NCI-H146 (cell line): ENCODE measurements around the gene KCNMB1.

Experiments
- DNase-seq: peaks from one replicate; lab custom pipeline; 2025; lab: John Stamatoyannopoulos, UW

KCNMB1 gene

DNA sequence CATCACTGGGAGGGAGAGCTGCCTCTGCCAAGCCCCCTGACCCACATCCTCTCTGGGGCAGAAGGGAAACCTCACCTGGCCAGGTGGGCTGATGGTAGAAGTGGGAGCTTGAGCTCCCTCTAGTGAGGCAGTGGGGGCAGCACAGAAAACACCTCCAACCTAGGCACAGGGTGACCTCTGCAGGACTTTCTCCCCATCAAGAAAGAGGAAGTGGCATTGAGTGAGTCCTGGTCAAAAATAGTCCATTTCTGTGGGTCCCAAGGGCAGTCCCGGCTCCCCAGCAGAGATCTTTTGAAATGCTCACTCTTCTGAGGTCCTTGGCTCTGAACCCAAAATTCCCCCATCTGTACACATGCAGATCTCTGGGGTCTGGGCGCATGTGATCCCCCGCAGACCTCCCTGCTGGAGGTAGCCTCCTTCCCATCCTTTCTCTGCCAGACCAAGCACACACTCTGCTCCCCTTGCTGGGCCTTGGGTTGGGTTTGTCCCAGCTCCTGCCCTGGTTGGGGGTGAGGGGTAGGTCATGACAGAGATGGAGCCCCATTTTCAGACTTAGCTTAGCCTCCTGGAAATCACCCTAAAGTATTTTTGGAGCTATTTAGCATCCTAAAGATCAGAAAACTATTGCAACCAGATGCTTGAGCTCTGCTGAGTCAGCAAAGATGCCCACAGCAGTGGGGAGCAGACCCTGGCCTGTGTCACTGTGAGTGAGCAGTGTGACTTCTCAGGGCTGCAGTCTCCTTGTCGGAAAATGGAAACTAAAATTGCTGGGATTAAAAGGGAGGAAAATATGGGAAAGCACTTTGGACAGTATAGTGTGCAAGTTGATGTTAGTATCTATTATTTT is 50.0 kb downstream of the KCNMB1 start:
- DNase-seq = no peak

DNA sequence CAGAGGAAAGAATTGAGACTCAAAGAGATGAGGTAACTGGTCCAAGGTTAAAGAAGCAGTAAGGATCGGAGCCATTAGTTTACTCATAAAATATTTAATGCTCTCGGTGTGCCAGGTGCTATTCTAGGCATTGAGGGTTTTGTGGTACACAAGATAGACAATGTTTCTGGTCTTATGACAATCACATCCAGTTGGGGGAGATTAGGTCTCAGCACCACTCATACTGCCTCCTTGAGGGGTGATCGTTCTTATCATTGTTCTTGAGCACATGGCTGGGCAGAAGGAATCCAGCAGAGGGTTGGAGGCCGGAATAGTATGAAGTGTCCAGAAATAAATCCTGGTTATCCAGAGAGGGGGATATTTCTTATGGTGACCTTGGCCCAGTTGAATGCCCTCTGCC is 50.9 kb downstream of the KCNMB1 start:
- no peak for DNase-seq

DNA sequence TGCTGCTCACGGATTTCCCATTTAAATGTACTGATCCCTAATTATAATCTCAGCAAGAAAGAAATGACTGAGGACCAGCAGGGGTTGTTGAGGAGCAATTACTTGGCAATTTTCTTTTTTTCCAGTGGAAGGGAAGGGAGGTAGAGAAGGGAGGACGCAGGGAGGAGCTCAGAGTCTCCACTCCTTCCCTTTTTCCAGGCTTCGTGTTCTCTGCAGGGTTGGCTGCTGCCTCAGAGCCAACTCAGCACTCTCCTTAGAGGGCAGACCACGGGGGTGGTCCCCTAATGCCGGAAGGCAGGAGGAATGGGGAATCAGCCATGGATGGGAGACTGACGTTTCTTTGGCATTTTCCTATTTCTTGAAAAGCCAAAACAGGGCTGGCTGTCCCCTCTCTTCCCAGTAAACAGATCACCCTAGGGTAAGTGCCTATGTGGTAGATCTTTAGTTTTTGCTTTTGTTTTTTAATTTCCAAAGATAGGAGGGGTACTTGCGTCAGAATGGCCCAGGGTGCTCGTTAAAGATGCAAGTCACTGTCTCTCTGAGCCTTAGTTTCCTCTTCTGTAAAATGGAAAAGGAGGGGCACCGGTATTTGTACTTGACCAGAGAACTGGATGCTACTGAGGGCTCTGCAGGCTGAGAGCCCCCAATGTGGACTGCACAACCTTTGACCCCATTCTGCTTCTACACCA is 52.0 kb downstream of the KCNMB1 start:
- no peak for DNase-seq

DNA sequence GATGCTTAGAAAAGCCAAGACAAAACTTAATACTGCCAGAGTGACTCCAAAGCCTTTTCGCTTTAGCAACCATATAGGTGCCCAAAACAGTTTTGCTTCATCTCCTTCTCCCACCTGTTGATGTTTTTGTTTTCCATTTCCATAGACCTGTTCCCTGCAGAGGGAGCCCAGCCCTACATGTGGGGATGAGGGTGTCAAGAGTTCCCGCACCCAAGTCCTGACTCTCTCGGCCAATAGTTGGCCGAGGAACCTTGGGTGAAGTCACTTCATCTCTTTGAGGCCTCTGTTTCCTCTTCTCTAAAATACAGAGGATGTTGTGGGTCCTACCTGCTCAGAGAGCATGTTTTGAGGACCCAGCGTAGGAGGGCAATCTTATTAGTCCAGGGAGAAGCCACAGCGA is 53.1 kb downstream of the KCNMB1 start:
- no peak for DNase-seq

DNA sequence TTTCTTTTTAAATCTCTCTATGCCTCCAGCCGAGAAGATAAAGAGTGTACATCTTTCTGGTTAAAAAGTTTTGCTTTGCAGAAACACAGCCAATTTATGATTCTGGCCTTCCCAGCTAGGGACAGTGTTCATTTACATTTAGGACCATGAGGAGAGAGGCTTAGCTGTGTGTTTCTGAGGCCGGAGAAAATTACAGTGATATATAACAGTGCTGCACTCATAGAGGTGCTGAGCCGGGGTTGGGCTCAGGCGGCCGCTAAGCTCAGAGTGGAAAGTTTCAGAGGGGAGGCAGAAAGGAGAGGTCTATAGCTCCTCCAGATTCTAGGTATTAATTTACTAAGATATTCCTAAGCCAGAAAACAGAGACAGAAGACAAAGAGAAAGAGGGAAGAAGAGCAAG is 54.5 kb downstream of the KCNMB1 start:
- DNase-seq = no peak

DNA sequence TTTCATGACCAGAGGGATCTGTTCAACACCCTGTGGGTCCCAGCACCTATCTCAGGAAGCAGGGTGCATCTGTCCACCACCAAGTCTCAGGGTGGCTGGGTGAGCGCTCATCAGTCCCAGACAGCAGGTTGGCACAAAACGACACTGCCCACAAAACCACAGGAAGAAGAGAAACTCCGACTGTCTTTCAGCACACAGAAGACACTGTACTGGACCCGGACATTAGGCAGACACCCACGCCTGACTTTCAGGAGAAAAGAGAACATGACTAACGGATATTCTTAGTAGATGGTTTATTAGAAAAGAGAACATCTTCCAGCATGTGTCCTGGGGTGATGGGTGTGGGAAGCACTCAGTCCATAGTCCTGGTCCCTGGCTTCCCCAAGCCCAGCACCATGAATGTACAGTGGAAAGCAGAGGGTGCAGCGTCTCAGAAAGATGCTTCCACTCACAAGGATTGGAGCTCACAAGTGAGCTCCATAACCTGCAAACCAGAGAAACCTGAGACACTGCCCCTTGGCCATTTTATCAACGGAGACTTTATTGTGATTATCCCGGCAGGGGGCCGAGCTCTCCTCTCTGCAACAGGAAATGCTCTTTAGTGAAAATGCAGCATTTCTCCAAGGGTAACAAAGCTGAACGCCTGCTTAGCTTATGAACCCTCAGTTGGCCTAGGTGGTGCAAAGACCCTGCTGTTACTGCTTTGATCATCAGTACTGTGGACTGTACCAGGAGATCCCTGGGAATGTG is 55.8 kb downstream of the KCNMB1 start:
- DNase-seq = peak; percentile 52

DNA sequence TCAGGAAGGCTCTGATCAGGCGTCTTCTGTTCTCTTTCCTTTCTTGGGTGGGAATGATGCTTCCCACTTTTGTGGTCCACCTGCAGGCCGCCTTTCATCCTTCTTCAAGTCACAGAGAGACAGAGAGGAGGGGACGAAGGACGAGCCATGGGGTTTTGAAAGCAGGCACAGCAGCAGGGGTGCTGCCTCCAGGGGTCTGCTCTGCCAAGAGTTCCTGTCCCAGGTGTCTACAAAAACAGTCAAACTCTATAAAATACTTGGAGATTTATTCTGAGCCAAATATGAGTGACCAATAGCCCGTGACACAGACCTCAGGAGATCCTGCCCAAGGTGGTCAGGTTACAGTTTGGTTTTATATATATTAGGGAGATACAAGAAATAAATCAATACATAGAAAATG is 57.1 kb downstream of the KCNMB1 start:
- no peak for DNase-seq

DNA sequence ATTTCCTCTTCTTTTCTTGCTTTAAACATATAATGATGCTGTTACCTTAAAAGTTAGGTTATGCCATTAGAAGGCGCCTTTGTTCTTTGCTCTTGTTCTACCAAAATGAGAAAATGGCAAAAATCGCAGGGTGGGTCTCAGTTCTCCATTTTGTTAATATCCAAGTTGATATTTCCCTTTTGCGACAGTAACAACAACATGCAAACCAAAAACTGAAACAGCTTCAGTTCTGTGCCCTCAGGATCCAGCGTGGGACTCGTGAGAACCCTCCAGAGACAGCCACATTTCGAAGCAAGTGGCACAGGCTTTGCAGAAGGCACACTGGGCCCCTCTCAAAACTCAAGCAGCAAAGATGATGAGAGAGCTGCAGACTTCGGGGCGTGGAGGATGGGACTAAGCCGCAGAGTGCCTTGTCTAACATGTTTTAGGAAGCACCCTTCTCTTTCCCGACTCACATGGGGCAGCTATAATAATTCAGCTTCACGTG is 58.6 kb downstream of the KCNMB1 start:
- no peak for DNase-seq

DNA sequence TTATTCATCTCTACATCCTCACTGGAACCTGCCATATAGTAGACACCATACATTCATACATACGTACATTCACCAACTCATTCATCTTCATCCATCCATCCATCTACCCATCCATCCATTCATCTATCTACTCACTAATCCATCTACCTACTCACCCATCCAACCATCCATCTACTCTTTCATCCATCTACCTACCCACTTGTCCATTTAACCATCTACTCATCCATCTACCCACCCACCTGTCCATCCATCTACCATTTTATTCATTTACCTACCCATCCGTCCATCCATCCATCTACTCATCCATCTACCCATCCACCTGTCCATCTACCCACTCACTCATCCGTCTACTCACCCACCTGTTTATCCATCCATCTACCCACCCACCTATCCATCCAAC is 59.6 kb downstream of the KCNMB1 start:
- no peak for DNase-seq

DNA sequence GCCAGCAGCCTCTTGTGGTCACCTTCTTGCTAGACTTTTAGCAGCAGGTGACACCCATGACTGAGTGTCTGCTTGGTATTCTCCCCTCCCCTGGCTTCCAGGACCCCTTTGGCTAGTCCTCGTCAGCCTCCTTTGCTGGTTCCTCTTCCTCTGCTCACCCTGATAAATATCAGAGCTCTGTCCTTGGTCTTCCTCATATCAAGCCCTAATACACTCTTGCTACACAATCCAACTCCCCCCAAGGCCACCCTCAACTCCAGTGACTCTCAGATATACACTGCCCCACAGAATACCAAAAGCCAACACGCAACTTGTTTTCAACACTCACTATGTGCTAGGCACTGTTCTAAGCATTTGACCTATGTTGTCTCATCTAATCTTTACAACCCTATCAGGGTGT is 61.3 kb downstream of the KCNMB1 start:
- DNase-seq = no peak

DNA sequence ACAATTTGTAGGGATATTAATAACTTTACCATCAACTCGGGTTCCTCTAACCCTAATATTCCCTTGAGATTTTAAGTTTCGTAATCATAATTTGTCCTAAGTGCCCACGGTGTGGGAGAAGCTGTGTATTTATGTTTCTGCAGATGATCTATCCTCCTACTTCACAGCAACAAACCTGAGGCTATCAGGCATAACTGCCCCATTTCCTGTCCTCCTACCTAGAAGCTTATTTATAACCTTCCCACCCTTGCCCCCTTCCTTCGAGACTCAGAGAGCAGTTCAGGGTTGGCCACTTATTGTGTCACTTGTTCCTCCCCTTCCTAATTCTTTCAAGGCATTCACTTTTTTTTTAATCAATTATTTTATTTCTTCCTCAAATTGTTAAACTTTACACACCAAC is 62.0 kb downstream of the KCNMB1 start:
- DNase-seq = no peak
